Measurements from ENCODE around the gene ADSS1. TPM values are rescaled to one million over a fixed set of nuclear protein-coding genes. Genes with fewer than 3 reads are reported as not detected.

Gene ADSS1
- total RNA-seq = 5.7 TPM

DNA sequence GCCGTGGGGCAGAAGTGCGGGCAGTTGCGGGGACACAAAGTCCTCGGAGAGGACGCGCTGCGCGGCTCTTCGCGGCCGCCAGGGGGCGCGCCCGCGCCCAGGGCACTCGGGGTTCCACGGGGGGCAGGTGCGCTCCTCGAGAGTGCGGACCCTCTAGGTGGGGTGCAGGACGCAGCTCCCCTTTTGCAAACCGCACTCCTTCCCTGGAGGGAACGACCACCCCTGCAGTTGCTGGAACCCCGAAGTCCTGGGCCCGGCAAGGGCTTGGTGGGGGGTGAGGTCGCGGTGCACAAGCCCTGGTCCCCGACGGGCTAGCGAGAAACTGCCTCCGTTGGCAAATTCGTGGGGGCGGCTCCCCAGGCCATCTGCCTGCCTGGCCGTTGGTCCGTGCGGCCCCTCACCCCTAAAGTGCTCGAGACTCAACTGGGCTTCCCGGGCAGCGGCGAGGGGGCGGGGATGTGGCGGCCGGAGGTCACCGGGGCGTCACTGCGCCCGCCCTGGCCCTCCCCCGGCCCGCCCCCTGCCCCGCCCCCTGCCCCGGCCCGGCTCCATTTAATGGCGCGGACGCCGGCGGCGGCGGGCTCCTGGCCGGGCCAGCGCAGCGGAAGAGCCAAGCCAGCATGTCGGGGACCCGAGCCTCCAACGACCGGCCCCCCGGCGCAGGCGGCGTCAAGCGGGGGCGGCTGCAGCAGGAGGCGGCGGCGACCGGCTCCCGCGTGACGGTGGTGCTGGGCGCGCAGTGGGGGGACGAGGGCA lies at the start of gene ADSS1:
Gene ADSS1, plus strand, starts transcription at position 579 of the 756 bp plus-strand sequence. Its CDS starts 42 bp downstream, at position 621.
- ATAC-seq = peak; percentile 60

DNA sequence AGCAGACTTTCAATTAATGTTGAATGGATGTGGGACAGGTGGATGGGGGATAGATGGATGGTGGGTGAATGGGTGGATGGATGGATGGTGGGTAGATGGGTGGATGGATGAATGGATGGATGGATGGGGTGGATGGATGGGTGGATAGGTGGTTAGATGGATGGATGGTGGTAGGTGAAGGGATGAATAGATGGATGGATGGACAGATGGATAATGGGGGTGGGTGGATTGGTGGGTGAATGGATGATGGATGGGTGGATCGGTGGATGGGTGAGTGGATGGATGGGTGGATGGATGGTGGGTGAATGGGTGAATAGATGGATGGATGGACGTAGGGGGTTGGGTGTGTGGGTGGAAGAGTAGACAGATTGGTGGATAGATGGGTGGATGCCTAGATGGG lies 48.6 kb upstream of the ADSS1 start:
- no peak for ATAC-seq

DNA sequence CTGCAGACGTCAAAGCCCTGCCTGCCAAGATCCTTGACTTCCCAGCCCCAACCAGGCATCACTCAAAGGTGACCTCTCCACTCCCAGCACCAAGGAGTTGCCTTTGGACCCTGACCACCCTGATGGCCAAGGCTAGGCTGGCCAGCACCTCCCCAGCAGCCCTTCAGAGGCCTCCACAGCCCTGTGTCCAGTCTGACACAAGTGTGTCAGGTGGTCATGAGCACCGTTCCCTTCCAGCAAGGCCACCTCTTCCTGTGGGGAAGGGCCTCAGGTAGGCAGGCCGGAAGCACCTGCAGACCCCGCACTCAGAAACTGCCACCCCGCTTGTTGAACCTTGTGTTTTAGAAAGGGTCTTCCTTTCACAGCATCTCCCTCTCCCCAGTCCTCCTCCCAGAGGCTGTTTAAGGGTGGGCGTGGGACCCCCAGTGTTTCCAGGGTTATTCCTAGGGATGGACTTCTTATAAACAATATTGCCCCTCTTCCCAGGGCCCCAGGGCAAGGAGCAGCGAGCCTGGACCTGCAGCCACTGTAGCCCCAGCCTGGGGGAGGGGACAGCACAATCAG lies 47.8 kb upstream of the ADSS1 start:
- ATAC-seq = no peak

DNA sequence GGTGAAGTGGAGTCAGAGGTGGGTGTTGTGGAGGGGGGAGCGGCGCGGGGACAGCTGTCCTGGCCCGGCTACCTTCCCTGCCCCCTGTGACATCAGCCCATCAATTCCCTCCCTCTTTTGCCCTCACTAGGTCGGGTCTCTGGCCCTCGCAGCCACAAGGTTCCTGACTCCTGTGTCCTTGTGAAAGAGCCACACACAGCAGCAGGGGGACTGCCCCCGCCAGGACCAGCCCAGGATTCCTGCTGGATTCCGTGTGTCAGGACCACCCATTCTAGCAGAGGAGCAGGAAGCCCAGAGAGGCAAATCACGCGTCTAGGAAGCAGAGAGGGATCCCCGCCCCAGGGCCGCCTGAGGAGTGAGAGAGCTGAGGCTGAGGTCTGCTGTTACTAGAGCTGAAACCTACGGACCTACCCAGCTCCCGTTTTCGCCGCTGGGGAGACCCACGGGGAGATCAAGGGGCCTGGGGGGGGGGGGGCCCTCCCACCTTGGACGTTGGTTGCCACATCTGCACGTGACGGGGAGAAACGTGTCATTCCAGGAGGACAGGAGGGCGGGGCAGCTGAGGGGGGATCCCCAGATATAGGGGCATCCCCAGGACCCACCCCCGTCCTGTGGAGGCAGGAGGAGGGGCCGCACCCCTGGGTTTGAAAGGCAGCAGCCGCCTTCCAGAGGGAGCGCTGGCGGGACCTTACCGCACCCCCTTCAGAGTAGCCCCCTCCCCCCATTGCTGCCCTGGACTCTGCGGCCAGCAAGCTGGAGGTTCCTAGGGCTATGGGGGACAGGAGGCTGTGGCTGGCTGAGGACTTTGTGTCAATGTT lies 47.1 kb upstream of the ADSS1 start:
- peak; percentile 1 for ATAC-seq

DNA sequence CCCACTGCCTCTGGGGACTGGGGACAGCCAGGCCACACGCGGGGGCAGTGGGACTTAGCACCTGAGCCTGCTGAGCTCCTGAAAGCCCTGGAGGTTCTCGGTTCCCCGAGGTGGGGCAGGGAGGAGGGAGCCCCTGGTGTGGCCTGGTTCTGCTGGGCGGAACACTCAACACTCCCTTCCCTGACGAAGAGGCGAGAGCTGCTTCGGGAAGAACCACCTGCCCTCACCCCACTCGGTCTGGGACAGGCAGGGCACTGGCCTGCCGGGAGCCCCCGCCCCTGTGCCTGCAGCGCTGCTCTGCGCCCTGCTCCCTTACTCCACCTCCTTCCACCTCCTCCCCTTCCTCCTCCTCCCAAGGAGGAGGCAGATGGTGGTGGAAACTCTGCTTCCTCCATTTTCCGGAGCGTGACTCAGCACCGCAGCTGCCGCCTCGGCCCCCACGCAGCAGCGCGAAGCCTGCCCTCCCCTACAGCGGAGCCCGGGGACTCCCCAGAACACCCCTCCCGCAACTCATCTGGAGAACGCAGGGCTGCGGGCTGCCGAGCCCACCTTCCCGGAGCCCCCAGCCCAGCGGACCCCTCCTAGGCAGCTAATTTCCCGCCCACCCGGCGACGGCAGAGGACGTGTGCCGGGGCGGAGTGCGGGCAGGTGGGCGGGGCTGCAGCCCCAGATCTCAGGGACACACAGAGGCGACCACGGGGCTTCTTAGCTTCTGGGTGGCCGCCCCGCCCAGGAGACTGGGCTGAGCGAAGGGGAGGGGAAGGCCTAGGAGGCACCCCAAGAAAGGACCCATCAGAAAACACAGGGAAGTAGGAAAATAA lies 46.3 kb upstream of the ADSS1 start:
- ATAC-seq = peak; percentile 69

DNA sequence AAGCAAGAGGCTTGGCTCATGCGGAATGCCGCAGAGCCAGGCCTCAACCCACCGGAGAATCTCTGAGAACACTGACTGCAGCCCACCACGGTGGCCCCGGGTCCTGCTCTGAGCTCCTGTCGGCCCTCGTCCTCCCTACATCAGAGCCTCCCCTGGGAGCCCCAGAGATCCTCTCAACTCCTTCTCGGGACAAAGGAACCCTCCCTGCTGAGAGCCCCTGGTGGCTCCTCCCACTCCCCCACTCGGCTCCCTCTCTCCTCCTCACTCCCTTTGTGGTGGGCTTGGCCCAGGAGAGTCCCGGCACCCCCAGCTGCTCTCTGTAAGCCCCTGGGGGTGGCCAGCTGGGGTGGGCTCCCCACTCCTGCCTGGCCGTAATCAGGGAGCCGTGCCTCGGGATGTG lies 45.7 kb upstream of the ADSS1 start:
- no peak for ATAC-seq

DNA sequence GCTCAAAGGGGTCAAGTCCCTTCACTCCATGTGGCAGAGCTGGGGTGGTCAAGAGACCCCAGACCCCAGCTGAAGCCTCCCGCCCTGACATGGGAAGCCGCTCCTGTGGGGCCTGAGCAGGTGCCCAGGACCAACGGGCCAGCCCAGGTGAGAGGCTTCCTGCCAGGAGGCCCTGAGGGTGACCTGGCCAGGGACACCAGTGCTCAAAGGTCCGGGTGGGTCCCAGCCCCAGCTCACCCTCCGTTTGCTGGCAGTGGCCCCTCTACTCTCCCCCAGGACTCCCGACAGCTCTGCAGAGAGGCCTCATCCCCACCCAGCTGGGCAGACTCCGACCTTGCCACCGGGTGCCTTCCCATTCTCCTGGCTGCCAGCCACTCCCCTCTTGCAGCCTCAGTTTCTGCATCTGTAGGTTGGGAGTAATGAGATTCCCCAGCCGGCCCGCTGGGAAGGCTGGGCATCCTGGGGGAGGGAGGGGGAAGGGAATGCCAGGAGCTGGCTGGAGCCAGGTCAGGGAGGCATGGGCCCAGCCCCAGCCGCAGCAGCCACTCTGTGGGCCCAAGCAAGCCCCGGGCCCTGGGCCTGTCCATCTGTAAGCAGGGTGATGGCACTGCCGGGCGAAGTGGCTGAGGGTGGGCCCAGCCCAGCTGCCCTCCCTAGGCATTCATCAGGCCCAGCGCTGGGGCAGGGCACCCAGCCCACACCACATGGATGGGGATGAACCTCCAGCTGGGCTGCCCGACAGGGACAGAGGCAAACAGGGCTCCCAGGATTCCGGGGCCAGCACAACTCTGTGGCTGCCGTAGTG lies 44.9 kb upstream of the ADSS1 start:
- no peak for ATAC-seq

DNA sequence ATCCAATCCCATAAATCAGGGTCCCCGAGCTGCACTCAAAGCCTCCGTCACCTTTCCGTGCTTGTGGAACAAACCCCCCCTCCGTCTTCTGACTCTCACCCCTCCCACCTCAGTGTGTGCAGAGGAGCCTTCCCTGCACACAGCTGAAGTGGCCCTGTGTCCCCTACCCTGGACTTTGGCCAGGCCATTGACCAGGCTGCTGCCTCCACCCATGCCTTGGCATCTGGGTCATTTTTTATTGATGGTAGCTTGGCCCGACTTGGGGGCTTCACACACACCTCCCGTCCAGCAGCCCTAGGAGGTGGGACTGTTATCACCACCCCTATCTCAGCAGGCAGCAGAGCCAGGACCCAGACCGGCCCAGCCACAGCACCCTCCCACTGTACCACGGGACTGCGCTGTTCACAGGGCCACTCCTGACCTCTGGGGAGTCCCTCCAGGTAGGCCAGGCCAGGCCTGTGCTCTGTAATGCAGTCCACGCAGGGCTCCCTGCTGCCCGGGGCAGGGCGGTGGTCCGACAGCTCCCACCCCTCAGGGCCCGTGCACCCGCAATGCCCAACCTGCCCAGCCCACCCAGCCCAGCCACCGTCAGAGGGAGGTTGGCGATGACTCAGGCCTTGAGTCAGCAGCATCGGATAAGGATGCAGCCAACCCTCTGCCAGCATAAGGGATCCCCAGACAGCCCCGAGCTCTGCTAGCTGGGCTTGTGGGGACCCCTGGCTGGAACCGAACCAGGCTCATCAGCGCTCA lies 43.8 kb upstream of the ADSS1 start:
- ATAC-seq = peak; percentile 69

DNA sequence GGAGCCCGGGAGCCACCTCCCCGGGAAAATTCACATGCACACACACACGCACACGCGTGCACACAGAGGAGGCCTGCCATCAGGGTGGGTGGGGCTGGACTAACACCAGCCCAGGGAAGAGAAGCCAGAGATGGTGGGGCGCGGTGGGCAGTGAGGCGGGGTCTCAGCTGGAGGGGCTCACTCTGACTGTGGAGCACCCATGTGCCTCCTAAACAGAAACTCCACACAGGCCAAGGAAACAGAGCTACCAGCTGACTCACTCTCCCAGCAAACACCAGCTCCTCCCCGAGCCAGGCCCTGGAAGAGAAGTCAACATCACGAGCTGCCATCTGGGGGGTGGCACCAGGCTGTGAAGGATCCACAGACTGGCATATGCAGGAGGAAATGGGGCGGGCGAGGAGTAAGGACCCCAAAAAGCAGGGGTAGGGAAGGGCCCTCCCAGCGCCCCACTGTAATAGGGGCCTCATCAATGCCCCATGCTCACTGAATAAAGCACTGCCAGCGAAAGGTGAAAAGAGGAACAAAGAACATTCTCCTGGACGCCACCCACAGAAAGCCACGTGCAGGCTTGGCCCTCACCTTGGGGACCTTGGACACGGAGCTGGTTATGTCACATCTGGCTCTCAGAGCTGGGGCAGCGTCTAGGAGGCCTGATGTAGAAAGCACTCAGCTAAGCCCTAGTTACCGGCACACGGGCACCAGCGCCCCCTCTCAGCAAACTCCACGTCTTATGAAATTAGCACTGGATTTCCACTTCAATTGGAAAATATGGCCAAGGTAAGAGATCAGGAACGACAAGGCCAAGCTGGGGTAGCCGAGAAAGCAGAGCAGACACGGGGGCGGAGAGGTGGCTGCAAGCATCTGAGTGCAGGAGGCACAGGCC lies 43.0 kb upstream of the ADSS1 start:
- ATAC-seq = peak; percentile 60

DNA sequence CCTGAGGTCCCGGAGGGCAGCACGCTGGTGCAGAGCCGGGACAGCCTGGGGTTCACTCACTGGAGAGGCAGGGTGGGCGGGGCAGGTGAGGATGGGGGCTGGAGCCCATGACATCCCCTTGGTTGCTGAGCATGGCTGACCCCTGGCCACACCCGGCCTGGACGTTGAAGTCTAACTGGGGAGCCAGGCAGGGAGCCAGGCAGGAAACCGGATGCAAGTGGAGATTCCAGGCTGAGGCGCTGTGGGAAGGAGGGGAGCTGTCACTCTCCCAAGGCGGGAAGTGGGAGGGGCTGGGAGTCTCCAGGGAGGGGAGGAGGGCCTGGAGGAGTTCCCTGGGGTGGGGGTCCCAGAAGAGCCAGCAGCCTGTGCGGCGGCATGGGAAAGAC lies 42.3 kb upstream of the ADSS1 start:
- peak; percentile 21 for ATAC-seq

DNA sequence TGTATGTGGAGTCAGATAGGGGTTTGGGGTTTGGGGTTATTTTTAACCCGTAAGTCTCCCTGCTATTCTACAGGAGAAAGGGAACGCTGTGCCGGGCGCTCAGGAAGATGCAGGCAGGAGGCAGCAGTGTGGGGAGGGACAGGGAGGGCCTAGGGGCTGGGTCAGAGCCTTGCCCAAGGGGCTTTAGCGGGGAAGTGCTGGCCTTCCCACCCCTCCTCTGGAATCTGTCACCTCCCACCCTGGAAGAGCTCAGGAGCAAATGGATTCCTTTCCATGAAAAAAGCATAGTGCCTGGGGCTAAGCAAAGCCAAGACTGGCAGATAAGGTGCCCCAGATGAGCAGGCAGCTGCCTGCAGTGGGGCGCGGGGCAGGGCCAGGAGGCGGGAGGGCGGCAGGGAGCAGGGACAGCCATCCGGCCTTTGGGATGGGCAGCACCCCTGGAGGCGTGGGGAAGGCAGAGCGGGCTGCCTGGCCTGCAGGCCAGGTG lies 41.9 kb upstream of the ADSS1 start:
- ATAC-seq = no peak

DNA sequence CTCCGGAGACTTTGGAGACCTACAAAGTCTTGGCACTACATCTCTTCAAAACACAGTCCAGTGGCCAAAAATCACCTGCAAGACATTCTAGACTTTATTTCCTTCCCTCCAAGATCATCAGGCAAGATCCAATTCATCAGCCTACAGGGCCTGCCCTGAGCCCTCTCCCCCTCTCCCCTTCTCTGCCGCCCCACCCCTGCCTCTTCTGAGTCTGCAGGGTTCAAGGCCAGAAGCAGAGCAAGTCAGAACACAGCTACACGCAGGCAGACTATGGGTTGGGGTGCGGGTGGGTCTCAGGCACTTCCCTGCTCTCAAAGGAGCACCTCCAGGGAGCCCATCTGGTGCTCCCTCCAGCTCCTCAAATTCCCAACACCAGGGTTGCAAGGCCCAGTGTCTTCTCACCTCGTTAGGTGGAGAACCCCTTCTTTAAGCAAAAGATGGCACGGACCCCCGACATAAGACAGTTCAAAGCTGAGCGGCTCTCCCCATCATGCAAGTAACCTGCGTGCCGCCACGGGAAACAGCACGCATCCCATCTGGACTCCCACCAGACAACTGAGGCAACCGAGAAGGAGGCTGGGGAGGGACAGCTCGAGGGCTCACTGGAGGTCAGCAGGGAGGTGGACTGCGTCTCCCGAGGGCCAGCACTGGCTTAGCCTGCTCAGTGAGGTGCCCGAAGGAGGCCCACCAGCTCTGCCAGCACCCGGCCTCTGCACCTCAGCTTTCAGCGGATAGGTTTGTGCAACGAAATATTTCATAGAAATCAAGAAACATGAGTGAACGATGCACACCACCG lies 40.2 kb upstream of the ADSS1 start:
- ATAC-seq = no peak

DNA sequence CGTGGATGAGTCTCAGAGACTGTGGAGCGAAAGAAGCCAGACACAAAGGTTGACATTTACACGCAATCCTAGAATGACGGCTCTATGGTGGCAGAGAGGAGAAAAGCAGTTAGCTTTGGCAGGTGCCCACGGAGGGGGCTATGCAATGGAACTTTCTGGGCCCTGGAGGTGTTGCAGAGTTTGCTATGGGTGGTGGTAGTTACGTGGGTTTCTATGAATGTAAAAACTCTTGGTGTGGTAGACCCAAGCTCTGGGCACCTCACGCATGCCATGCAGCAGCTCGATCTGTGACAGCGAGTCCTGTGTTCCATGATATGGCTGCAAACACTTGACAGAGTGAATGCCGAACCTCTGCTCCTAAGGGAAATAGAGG lies 39.6 kb upstream of the ADSS1 start:
- ATAC-seq = no peak

DNA sequence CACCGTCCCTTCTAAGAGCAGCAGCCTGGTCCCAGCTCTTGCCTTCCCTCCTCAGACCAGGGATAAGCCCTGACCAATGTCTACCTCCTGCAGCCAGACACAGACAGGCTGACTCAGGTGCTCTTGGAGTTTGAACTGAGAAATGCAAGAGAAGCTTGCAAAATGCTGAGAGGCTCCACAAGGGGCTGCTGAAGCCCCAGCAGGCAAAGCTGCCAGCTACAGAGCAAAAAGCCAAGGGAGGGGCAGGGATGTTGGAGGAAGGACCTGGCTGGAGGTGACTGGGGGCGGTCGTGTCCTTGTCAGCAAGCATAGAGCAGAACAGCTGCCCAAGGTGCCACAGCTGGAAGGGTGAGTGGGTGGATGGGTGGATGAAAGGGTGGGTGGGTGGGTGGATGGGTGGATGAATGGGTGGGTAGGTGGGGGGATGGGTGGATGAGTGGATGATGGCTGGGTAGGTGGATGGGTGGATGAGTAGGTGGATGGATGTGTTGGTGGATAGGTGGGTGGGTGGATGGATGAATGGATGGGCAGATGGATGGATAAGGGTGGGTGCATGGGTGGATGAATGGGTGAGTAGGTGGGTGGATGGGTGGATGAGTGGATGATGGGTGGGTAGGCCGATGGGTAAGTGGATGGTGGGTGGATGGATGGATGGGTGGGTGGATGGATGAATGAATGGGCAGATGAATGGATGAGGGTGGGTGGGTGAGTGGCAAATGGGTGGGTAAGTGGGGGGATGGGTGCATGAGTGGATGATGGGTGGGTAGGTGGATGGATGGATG lies 38.6 kb upstream of the ADSS1 start:
- ATAC-seq = no peak

DNA sequence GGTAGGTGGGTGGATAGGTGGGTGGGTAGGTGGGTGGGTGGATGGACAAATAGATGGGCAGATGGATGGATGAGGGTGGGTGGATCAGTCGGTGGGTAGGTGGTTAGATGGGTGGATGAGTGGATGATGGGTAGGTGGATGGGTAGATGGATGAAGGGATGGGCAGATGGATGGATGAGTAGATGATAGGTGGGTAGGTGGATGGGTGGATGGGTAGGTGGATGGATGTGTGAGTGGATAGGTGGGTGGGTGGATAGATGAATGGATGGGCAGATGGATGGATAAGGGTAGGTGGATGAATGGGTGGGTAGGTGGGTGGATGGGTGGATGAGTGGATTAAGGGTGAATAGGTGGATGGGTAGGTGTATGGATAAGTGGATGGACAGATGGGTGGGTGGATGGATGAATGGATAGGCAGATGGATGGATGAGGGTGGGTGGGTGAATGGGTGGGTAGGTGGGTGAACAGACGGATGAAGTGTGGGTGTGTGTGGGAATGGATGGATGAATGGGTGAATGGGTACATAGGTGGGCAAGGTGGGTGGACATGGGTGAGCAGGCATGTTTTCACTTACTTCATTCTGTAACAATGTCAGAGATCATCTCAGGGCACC lies 37.9 kb upstream of the ADSS1 start:
- ATAC-seq = no peak

DNA sequence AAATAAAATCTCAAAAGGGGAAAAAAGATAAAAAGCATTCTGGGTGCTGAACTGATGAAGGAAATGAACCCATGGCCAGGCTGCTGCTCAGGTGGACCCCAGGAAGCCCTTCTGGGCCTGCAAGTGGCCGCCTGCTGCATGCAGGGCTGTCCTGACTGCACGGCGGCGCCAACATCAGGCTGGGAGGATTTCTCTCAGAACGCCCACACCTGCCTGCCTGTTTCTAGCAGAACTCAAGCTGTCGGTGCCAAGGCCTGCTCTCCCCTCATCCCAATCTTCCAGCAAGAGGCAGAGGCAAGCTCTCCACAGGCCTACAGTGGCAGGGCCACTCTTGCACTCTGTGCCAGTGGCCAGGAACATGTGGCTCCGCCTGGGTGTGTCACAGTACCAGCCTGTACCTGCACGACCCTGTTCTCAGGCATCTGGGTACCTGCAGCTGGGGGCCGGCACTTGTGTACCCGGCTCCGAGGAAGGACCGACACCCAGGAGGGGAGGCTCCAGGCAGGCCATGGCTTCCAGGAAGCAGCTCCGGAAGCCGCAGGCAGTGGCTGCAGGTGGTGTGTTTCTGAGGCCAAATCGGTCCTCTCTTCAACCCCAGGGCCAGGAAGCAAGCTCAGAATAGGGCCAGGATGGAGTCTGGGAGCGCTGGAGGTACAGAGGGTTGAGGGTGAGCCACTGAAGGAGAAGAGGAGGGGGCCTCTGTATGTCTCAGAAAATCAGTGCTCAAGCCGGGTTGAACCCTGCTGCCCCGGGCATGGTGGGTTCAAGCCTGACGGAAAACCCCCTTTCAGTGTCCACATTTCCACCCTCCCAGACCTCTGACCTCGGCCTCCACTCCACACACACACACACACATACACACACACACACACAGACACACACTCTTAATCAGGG lies 37.2 kb upstream of the ADSS1 start:
- peak; percentile 17 for ATAC-seq
